ENCODE measurements around the gene FAM83G.

DNA sequence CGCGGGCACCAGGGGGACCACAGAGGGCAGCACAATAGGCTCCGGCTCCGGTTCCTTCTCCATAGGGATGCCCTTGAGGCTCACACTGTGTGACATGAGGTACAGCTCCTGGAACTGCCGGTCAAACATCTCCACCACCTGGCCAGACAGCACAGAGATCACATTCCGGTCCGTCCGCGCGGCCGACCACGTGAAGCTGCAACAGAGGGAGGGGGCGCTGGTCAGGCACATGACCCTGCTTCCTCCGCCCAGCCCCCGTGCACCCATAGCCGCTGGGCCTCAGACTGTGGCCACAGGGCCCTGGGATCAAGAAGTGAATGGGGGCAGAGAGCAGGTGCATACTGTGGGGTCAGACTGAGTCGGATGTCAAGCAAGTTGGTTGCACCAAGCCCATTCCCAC is 25.9 kb downstream of the FAM83G start:
- TF ChIP-seq, protein P1, sequence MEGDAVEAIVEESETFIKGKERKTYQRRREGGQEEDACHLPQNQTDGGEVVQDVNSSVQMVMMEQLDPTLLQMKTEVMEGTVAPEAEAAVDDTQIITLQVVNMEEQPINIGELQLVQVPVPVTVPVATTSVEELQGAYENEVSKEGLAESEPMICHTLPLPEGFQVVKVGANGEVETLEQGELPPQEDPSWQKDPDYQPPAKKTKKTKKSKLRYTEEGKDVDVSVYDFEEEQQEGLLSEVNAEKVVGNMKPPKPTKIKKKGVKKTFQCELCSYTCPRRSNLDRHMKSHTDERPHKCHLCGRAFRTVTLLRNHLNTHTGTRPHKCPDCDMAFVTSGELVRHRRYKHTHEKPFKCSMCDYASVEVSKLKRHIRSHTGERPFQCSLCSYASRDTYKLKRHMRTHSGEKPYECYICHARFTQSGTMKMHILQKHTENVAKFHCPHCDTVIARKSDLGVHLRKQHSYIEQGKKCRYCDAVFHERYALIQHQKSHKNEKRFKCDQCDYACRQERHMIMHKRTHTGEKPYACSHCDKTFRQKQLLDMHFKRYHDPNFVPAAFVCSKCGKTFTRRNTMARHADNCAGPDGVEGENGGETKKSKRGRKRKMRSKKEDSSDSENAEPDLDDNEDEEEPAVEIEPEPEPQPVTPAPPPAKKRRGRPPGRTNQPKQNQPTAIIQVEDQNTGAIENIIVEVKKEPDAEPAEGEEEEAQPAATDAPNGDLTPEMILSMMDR (IDR thresholded peaks at IDR 0.05): no peak
- no peak for TF ChIP-seq POLR2A (IDR thresholded peaks at IDR 0.05)
